ENCODE data around the gene RAB35. TPM values are rescaled to one million over a fixed set of nuclear protein-coding genes. Genes with fewer than 3 reads are reported as not detected.

RAB35 gene
- total RNA-seq, 1 donor from 2014 or later: 30.9 TPM

- Histone ChIP-seq H3K4me1 (peaks cover 15% of the 10 kb centered on the region), H3K27ac (peak overlapping the region; percentile 71), H3K36me3 (no peaks in the 10 kb centered on the region), H3K4me3 (peak overlapping the region in 1 of 2 donors; percentile 29), H3K9me3 (no peaks in the 10 kb centered on the region), H3K27me3 (no peaks in the 10 kb centered on the region)
- TF ChIP-seq CTCF (IDR thresholded peaks at IDR 0.05): no peak
- TF ChIP-seq POLR2A (IDR thresholded peaks at IDR 0.05): no peak
- no peak for TF ChIP-seq POLR2AphosphoS5 (IDR thresholded peaks at IDR 0.05; ENCODE audit: insufficient read depth in 1 of 2, low read depth in 1 of 2)
- no peak for DNase-seq (ENCODE audit: extremely low spot score in 2 of 2)
- intact Hi-C loops (cut with DNase I): no loop called here
Observed at GRCh38 chr12:120085920-120086645, 30.5 kb downstream of the RAB35 start.

GRCh38 chr12:120081641-120082040 is 34.9 kb downstream of the RAB35 start:
- H3K27me3 ChIP-seq: no peaks in the 10 kb centered on the region
- TF ChIP-seq POLR2A (IDR thresholded peaks at IDR 0.05): no peak
- no peak for TF ChIP-seq POLR2AphosphoS5 (IDR thresholded peaks at IDR 0.05; ENCODE audit: insufficient read depth in 1 of 2, low read depth in 1 of 2)
- TF ChIP-seq CTCF (IDR thresholded peaks at IDR 0.05): no peak
- DNase-seq (ENCODE audit: extremely low spot score in 2 of 2): no peak
- no peaks in the 10 kb centered on the region for H3K36me3 ChIP-seq
- no peak overlapping the region for H3K4me3 ChIP-seq
- H3K27ac ChIP-seq: no peak overlapping the region
- H3K9me3 ChIP-seq: no peaks in the 10 kb centered on the region
- H3K4me1 ChIP-seq: peaks cover 18% of the 10 kb centered on the region
- intact Hi-C loops (cut with DNase I): no loop called here

- Histone ChIP-seq H3K27ac (peak overlapping the region; percentile 13), H3K36me3 (no peaks in the 10 kb centered on the region), H3K4me1 (peaks cover 9% of the 10 kb centered on the region), H3K9me3 (no peaks in the 10 kb centered on the region), H3K4me3 (no peak overlapping the region), H3K27me3 (no peaks in the 10 kb centered on the region)
- intact Hi-C loops (cut with DNase I): no loop called here
- DNase-seq (ENCODE audit: extremely low spot score in 2 of 2): no peak
- TF ChIP-seq POLR2AphosphoS5 (IDR thresholded peaks at IDR 0.05; ENCODE audit: insufficient read depth in 1 of 2, low read depth in 1 of 2): peak in 1 of 2 donors; percentile 36
- TF ChIP-seq POLR2A (IDR thresholded peaks at IDR 0.05): no peak
- TF ChIP-seq CTCF (IDR thresholded peaks at IDR 0.05): no peak
Observed at GRCh38 chr12:120079411-120080400, 36.8 kb downstream of the RAB35 start.

DNA sequence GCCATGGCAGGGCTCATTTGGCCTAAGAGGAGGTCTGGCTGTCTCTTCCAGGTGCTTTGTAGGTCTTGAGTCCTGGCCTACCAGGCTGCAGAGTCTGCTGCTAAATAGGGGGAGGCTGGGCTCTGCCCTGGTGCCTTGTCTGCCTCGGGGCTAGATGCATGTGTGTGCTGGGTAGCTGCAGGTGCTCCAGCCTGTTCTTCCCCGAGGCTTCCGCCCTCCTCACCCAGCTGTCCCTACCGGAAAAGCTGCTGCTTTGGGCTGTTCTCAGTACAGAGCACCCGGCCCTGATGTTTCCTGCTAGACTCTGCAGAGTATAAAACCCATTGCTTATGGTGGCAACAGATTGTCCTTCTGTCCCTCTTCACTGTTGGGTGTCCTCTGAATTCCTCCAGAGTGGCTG is 37.7 kb downstream of the RAB35 start:
- Histone ChIP-seq H3K4me1 (peaks cover 9% of the 10 kb centered on the region), H3K27ac (no peak overlapping the region), H3K36me3 (no peaks in the 10 kb centered on the region), H3K27me3 (no peaks in the 10 kb centered on the region), H3K9me3 (no peaks in the 10 kb centered on the region), H3K4me3 (no peak overlapping the region)
- intact Hi-C loops (cut with DNase I): no loop called here
- TF ChIP-seq CTCF (IDR thresholded peaks at IDR 0.05) (no peak), POLR2A (IDR thresholded peaks at IDR 0.05) (no peak), POLR2AphosphoS5 (IDR thresholded peaks at IDR 0.05; ENCODE audit: insufficient read depth in 1 of 2, low read depth in 1 of 2) (no peak)
- no peak for DNase-seq (ENCODE audit: extremely low spot score in 2 of 2)

Measured in vagina (tissue), 2 donors.